ENCODE results near the gene ADARB1.
A peak's percentile ranks its signal among the peaks of the same experiment; 100 is the strongest.

ADARB1 gene

GRCh38 chr21:45081636-45082035 is 7.3 kb downstream of the ADARB1 start:
- Histone ChIP-seq H3K4ac (ENCODE audit: low read depth in 1 of 2, low read length in 2 of 2) (no peak overlapping the region), H3K79me1 (replicated peaks; ENCODE audit: low read length, poor library complexity, severe bottlenecking) (peaks cover 17% of the 10 kb centered on the region), H2BK120ac (ENCODE audit: low read depth, low read length) (no peak overlapping the region), H3K18ac (ENCODE audit: low read depth in 1 of 2, low read length in 2 of 2) (peak overlapping the region in 1 of 2 experiments; percentile 0), H3K27ac (ENCODE audit: low read length, poor library complexity, severe bottlenecking) (no peak overlapping the region), H3K9ac (ENCODE audit: low read length) (no peak overlapping the region), H2BK5ac (ENCODE audit: low read depth, low read length, poor library complexity, severe bottlenecking) (no peak overlapping the region), H3K14ac (ENCODE audit: low read length in 2 of 2) (no peak overlapping the region), H2AFZ (ENCODE audit: low read depth, low read length) (no peak overlapping the region), H4K8ac (ENCODE audit: low read length) (no peak overlapping the region), H3K23ac (ENCODE audit: low read length in 2 of 2) (no peak overlapping the region), H3K4me3 (ENCODE audit: insufficient read depth in 1 of 2, low read depth in 1 of 2, low read length in 2 of 2) (no peak overlapping the region), H4K91ac (ENCODE audit: low read length) (peak overlapping the region; percentile 6), H2AK5ac (ENCODE audit: low read length, severe bottlenecking) (no peak overlapping the region), H2BK12ac (ENCODE audit: low read length in 2 of 2) (peak overlapping the region in 1 of 2 experiments; percentile 6), H3K4me2 (ENCODE audit: low read length, poor library complexity, severe bottlenecking) (no peak overlapping the region), H3K9me3 (ENCODE audit: control insufficient read depth, low read length) (no peaks in the 10 kb centered on the region), H3K4me1 (ENCODE audit: control insufficient read depth, insufficient read depth, low read depth, low read length) (peaks cover 5% of the 10 kb centered on the region), H3K27me3 (ENCODE audit: control insufficient read depth in 1 of 2, insufficient read depth in 1 of 2, low read length in 2 of 2) (peaks cover 0 to 3% of the 10 kb centered on the region in 2 experiments), H2BK15ac (ENCODE audit: low read depth, poor library complexity, severe bottlenecking) (no peak overlapping the region), H3K36me3 (ENCODE audit: control insufficient read depth in 1 of 2, insufficient read depth in 2 of 2, low read depth in 1 of 2, low read length in 2 of 2) (peaks cover 0 to 6% of the 10 kb centered on the region in 2 experiments)
- WGBS = 95% methylated on average over 4 of the region's 4 CpGs
- no peak for DNase-seq

- H2BK15ac ChIP-seq (ENCODE audit: low read depth, poor library complexity, severe bottlenecking) = no peak overlapping the region
- H3K79me1 ChIP-seq (replicated peaks; ENCODE audit: low read length, poor library complexity, severe bottlenecking) = peaks cover 21% of the 10 kb centered on the region
- H2BK5ac ChIP-seq (ENCODE audit: low read depth, low read length, poor library complexity, severe bottlenecking) = no peak overlapping the region
- H3K18ac ChIP-seq (ENCODE audit: low read depth in 1 of 2, low read length in 2 of 2) = no peak overlapping the region
- no peak overlapping the region for H2AFZ ChIP-seq (ENCODE audit: low read depth, low read length)
- H3K14ac ChIP-seq (ENCODE audit: low read length in 2 of 2) = no peak overlapping the region
- no peak overlapping the region for H4K91ac ChIP-seq (ENCODE audit: low read length)
- H3K27me3 ChIP-seq (ENCODE audit: control insufficient read depth in 1 of 2, insufficient read depth in 1 of 2, low read length in 2 of 2) = peaks cover 0 to 3% of the 10 kb centered on the region in 2 experiments
- peaks cover 0 to 6% of the 10 kb centered on the region in 2 experiments for H3K36me3 ChIP-seq (ENCODE audit: control insufficient read depth in 1 of 2, insufficient read depth in 2 of 2, low read depth in 1 of 2, low read length in 2 of 2)
- no peak overlapping the region for H4K8ac ChIP-seq (ENCODE audit: low read length)
- H3K23ac ChIP-seq (ENCODE audit: low read length in 2 of 2) = no peak overlapping the region
- no peak overlapping the region for H2BK120ac ChIP-seq (ENCODE audit: low read depth, low read length)
- no peak overlapping the region for H3K27ac ChIP-seq (ENCODE audit: low read length, poor library complexity, severe bottlenecking)
- DNase-seq = no peak
- no peak overlapping the region for H3K9ac ChIP-seq (ENCODE audit: low read length)
- H2BK12ac ChIP-seq (ENCODE audit: low read length in 2 of 2) = no peak overlapping the region
- H2AK5ac ChIP-seq (ENCODE audit: low read length, severe bottlenecking) = no peak overlapping the region
- no peak overlapping the region for H3K4ac ChIP-seq (ENCODE audit: low read depth in 1 of 2, low read length in 2 of 2)
- no peak overlapping the region for H3K4me3 ChIP-seq (ENCODE audit: insufficient read depth in 1 of 2, low read depth in 1 of 2, low read length in 2 of 2)
- H3K4me2 ChIP-seq (ENCODE audit: low read length, poor library complexity, severe bottlenecking) = no peak overlapping the region
- 94% methylated on average over 4 of the region's 4 CpGs for WGBS
- peaks cover 5% of the 10 kb centered on the region for H3K4me1 ChIP-seq (ENCODE audit: control insufficient read depth, insufficient read depth, low read depth, low read length)
- no peaks in the 10 kb centered on the region for H3K9me3 ChIP-seq (ENCODE audit: control insufficient read depth, low read length)
Measured at GRCh38 chr21:45082736-45083135, 8.4 kb downstream of the ADARB1 start.

- Histone ChIP-seq H3K79me1 (replicated peaks; ENCODE audit: low read length, poor library complexity, severe bottlenecking) (peaks cover 29% of the 10 kb centered on the region), H3K4me3 (ENCODE audit: insufficient read depth in 1 of 2, low read depth in 1 of 2, low read length in 2 of 2) (no peak overlapping the region), H4K91ac (ENCODE audit: low read length) (no peak overlapping the region), H4K8ac (ENCODE audit: low read length) (no peak overlapping the region), H2BK15ac (ENCODE audit: low read depth, poor library complexity, severe bottlenecking) (no peak overlapping the region), H3K36me3 (ENCODE audit: control insufficient read depth in 1 of 2, insufficient read depth in 2 of 2, low read depth in 1 of 2, low read length in 2 of 2) (peaks cover 0 to 6% of the 10 kb centered on the region in 2 experiments), H2BK5ac (ENCODE audit: low read depth, low read length, poor library complexity, severe bottlenecking) (no peak overlapping the region), H2BK12ac (ENCODE audit: low read length in 2 of 2) (no peak overlapping the region), H3K4me2 (ENCODE audit: low read length, poor library complexity, severe bottlenecking) (no peak overlapping the region), H3K14ac (ENCODE audit: low read length in 2 of 2) (peak overlapping the region in 1 of 2 experiments; percentile 58), H3K27ac (ENCODE audit: low read length, poor library complexity, severe bottlenecking) (no peak overlapping the region), H3K9ac (ENCODE audit: low read length) (no peak overlapping the region), H3K23ac (ENCODE audit: low read length in 2 of 2) (no peak overlapping the region), H2BK120ac (ENCODE audit: low read depth, low read length) (no peak overlapping the region), H2AFZ (ENCODE audit: low read depth, low read length) (no peak overlapping the region), H3K4me1 (ENCODE audit: control insufficient read depth, insufficient read depth, low read depth, low read length) (peaks cover 5% of the 10 kb centered on the region), H3K4ac (ENCODE audit: low read depth in 1 of 2, low read length in 2 of 2) (no peak overlapping the region), H3K27me3 (ENCODE audit: control insufficient read depth in 1 of 2, insufficient read depth in 1 of 2, low read length in 2 of 2) (peaks cover 0 to 3% of the 10 kb centered on the region in 2 experiments), H3K9me3 (ENCODE audit: control insufficient read depth, low read length) (no peaks in the 10 kb centered on the region), H2AK5ac (ENCODE audit: low read length, severe bottlenecking) (peak overlapping the region; percentile 72), H3K18ac (ENCODE audit: low read depth in 1 of 2, low read length in 2 of 2) (no peak overlapping the region)
- no peak for DNase-seq
- 93% methylated on average over 6 of the region's 7 CpGs for WGBS
Measured at GRCh38 chr21:45084121-45084520, 9.7 kb downstream of the ADARB1 start.

GRCh38 chr21:45084881-45085536 is 10.6 kb downstream of the ADARB1 start:
- Histone ChIP-seq H3K14ac (ENCODE audit: low read length in 2 of 2) (no peak overlapping the region), H2BK15ac (ENCODE audit: low read depth, poor library complexity, severe bottlenecking) (no peak overlapping the region), H3K27me3 (ENCODE audit: control insufficient read depth in 1 of 2, insufficient read depth in 1 of 2, low read length in 2 of 2) (peaks cover 0 to 3% of the 10 kb centered on the region in 2 experiments), H3K23ac (ENCODE audit: low read length in 2 of 2) (no peak overlapping the region), H3K18ac (ENCODE audit: low read depth in 1 of 2, low read length in 2 of 2) (no peak overlapping the region), H3K4me3 (ENCODE audit: insufficient read depth in 1 of 2, low read depth in 1 of 2, low read length in 2 of 2) (no peak overlapping the region), H2AFZ (ENCODE audit: low read depth, low read length) (no peak overlapping the region), H2BK120ac (ENCODE audit: low read depth, low read length) (no peak overlapping the region), H3K9me3 (ENCODE audit: control insufficient read depth, low read length) (no peaks in the 10 kb centered on the region), H4K8ac (ENCODE audit: low read length) (no peak overlapping the region), H2BK12ac (ENCODE audit: low read length in 2 of 2) (no peak overlapping the region), H3K4ac (ENCODE audit: low read depth in 1 of 2, low read length in 2 of 2) (no peak overlapping the region), H3K4me1 (ENCODE audit: control insufficient read depth, insufficient read depth, low read depth, low read length) (peaks cover 5% of the 10 kb centered on the region), H2AK5ac (ENCODE audit: low read length, severe bottlenecking) (no peak overlapping the region), H2BK5ac (ENCODE audit: low read depth, low read length, poor library complexity, severe bottlenecking) (no peak overlapping the region), H3K79me1 (replicated peaks; ENCODE audit: low read length, poor library complexity, severe bottlenecking) (peaks cover 26% of the 10 kb centered on the region), H3K36me3 (ENCODE audit: control insufficient read depth in 1 of 2, insufficient read depth in 2 of 2, low read depth in 1 of 2, low read length in 2 of 2) (peaks cover 0 to 6% of the 10 kb centered on the region in 2 experiments), H3K4me2 (ENCODE audit: low read length, poor library complexity, severe bottlenecking) (no peak overlapping the region), H3K27ac (ENCODE audit: low read length, poor library complexity, severe bottlenecking) (no peak overlapping the region), H4K91ac (ENCODE audit: low read length) (no peak overlapping the region), H3K9ac (ENCODE audit: low read length) (no peak overlapping the region)
- no peak for DNase-seq
- WGBS = 90% methylated on average over 11 of the region's 13 CpGs
